Stomach (tissue), 4 donors: ENCODE results near the gene SLIT1.

Source experiments
- EP300 ChIP-seq: sonication (generic); formaldehyde crosslinking; IDR thresholded peaks from one replicate; pipeline ENCODE4 v1.6.1; 2017; ENCODE audit warnings: antibody characterized with exemption
- POLR2A ChIP-seq, 4 donors: fragments of 450-650 bp; IDR thresholded peaks; one replicate each; pipeline ENCODE4 v1.6.1; 2016; ENCODE audit warnings: antibody characterized with exemption in 4 of 4, control low read depth in 2 of 4, mild to moderate bottlenecking in 1 of 4, moderate library complexity in 1 of 4
- POLR2AphosphoS5 ChIP-seq, 3 donors: sonication (generic); formaldehyde crosslinking; IDR thresholded peaks; one replicate each; pipeline ENCODE4 v1.6.1; 2016; ENCODE audit warnings: antibody characterized with exemption in 3 of 3
- TF ChIP-seq, protein P1 (sequence below), 7 experiments: fragments of 450-650 bp in 4 of 7; fragments of 200-600 bp in 3 of 7; sonication (generic) in 3 of 7; IDR thresholded peaks; one replicate each; pipeline ENCODE4 v1.5.1; 2016 to 2019; ENCODE audit warnings: antibody characterized with exemption in 7 of 7, control low read depth in 2 of 7, mild to moderate bottlenecking in 1 of 7

DNA sequence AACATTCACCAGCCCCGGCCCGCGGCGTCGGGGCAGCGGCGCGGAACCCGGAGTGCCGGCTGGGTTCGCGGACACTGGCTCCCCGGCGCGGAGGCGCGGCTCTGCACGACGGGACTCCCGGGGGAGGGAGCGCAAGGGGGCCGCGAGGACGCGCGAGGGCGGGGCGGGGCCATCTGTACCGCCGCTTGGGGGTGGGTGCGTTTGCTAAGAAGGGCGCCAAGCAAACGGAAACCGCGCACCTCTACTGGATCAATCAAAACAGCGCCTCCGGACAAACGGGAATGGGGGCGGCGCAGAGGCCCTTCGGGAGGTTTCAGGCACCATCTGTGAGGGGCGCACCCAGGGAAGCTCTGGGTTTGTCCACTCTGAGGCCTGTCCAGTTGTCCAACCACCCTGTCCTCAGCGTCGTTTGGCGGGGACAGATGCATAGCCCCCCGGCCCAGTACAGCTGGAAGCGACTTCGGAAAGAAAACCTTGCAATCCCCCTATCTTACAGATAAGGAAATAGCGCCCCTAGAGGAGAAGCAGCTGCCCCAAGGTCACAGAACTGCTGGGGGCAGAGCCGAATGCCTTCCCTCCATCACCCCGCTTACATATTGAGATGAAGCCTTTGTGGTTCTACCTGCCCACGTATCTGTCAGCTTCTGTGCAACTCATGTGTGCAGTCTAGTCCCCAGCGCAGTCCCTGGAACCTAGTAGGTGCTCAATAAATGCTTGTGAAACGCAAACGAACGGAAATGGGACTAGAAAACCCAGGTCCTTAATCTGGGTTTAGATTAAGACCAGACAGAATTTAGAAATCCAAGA, 10.7 kb upstream of the SLIT1 start:
- TF ChIP-seq, protein P1, sequence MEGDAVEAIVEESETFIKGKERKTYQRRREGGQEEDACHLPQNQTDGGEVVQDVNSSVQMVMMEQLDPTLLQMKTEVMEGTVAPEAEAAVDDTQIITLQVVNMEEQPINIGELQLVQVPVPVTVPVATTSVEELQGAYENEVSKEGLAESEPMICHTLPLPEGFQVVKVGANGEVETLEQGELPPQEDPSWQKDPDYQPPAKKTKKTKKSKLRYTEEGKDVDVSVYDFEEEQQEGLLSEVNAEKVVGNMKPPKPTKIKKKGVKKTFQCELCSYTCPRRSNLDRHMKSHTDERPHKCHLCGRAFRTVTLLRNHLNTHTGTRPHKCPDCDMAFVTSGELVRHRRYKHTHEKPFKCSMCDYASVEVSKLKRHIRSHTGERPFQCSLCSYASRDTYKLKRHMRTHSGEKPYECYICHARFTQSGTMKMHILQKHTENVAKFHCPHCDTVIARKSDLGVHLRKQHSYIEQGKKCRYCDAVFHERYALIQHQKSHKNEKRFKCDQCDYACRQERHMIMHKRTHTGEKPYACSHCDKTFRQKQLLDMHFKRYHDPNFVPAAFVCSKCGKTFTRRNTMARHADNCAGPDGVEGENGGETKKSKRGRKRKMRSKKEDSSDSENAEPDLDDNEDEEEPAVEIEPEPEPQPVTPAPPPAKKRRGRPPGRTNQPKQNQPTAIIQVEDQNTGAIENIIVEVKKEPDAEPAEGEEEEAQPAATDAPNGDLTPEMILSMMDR (IDR thresholded peaks at IDR 0.05), result peak in 4 of 7 experiments; percentile 20 to 57 (median 49)
- no peak for TF ChIP-seq POLR2A (IDR thresholded peaks at IDR 0.05)
- TF ChIP-seq EP300, result no peak
- TF ChIP-seq POLR2AphosphoS5 (IDR thresholded peaks at IDR 0.05), result no peak
